ENCODE measurements around the gene KIAA1217. TPM values are rescaled to one million over a fixed set of nuclear protein-coding genes. Genes with fewer than 3 reads are reported as not detected.

The KIAA1217 gene
- total RNA-seq, 3 donors from 2014 or later (not counting 1 experiment from before 2014, with no cell fraction given), result not detected

DNA sequence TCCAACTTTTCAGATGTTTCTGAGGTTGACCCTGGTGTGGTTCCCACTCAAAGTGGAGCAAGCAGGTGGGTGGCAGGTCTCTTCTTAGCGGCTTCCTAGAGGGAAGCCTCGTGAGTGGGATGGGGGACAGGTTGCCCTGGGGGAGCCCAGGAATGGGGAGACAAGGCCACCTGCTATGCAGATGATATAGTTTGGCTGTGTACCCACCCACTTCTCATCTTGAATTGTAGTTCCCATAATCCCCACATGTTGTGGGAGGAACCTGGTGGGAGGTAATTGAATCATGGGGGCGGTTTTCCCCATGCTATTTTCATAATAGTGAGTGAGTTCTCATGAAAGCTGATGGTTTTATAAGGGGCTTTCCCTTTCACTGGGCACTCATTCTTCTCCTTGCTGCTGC, 68.3 kb downstream of the KIAA1217 start:
- no peaks in the 10 kb centered on the region for H3K4me1 Mint-ChIP-seq
- TF ChIP-seq, protein P1, sequence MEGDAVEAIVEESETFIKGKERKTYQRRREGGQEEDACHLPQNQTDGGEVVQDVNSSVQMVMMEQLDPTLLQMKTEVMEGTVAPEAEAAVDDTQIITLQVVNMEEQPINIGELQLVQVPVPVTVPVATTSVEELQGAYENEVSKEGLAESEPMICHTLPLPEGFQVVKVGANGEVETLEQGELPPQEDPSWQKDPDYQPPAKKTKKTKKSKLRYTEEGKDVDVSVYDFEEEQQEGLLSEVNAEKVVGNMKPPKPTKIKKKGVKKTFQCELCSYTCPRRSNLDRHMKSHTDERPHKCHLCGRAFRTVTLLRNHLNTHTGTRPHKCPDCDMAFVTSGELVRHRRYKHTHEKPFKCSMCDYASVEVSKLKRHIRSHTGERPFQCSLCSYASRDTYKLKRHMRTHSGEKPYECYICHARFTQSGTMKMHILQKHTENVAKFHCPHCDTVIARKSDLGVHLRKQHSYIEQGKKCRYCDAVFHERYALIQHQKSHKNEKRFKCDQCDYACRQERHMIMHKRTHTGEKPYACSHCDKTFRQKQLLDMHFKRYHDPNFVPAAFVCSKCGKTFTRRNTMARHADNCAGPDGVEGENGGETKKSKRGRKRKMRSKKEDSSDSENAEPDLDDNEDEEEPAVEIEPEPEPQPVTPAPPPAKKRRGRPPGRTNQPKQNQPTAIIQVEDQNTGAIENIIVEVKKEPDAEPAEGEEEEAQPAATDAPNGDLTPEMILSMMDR (IDR thresholded peaks at IDR 0.05), result no peak
- peaks cover 0 to 4% of the 10 kb centered on the region in 2 donors for H3K27me3 Mint-ChIP-seq (ENCODE audit: low read depth in 2 of 2)
- H3K27me3 ChIP-seq (ENCODE audit: control insufficient read depth, insufficient read depth, low read length), result no peaks in the 10 kb centered on the region
- H3K4me1 ChIP-seq (ENCODE audit: control insufficient read depth, insufficient read depth, low read length), result no peaks in the 10 kb centered on the region
- DNase-seq, result no peak
- no peaks in the 10 kb centered on the region for H3K36me3 ChIP-seq (ENCODE audit: control insufficient read depth, insufficient read depth, low read length)
- H3K4me3 Mint-ChIP-seq, result no peak overlapping the region
- no peak overlapping the region for H3K27ac Mint-ChIP-seq
- H3K4me3 ChIP-seq (ENCODE audit: low read length), result no peak overlapping the region
- H3K9me3 Mint-ChIP-seq, result peaks cover 2 to 4% of the 10 kb centered on the region in 2 donors
- ATAC-seq, result no peak
- intact Hi-C loops (cut with micrococcal nuclease), result no loop called here
- WGBS (ENCODE audit: insufficient coverage), result 90% methylated on average over 3 of the region's 3 CpGs
- no peak overlapping the region for H3K27ac ChIP-seq (ENCODE audit: low read length)
- no peaks in the 10 kb centered on the region for H3K9me3 ChIP-seq (ENCODE audit: control insufficient read depth, insufficient read depth, low read length)
- no peaks in the 10 kb centered on the region for H3K36me3 Mint-ChIP-seq

DNA sequence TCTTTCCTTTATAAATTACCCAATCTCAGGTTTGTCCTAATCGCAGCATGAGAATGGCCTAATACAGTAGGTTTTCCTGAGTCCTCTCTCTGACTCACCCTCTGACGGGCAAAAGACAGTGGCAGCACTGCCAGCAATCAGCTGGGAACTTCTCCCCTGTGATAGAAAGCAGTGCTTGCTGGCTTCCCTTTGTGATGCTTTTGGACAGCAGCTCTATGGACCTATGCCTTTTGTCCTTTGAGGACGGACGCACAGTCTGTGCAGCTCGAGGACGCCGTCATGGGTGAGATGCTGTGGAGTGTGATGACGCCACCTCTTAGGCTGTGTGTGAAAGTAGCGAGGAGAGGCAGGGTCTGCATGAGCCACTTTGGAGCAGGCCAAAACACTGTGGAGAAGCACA, 68.8 kb downstream of the KIAA1217 start:
- TF ChIP-seq, protein P1 (IDR thresholded peaks at IDR 0.05), result no peak
- Mint-ChIP-seq H3K4me3 (no peak overlapping the region), H3K27ac (no peak overlapping the region), H3K4me1 (no peaks in the 10 kb centered on the region), H3K9me3 (peaks cover 5 to 7% of the 10 kb centered on the region in 2 donors), H3K27me3 (ENCODE audit: low read depth in 2 of 2) (peaks cover 0 to 4% of the 10 kb centered on the region in 2 donors), H3K36me3 (no peaks in the 10 kb centered on the region)
- no peak overlapping the region for H3K4me3 ChIP-seq (ENCODE audit: low read length)
- no peaks in the 10 kb centered on the region for H3K9me3 ChIP-seq (ENCODE audit: control insufficient read depth, insufficient read depth, low read length)
- WGBS (ENCODE audit: insufficient coverage), result 89% methylated on average over 9 of the region's 9 CpGs
- ATAC-seq (no peak), DNase-seq (no peak)
- no peaks in the 10 kb centered on the region for H3K27me3 ChIP-seq (ENCODE audit: control insufficient read depth, insufficient read depth, low read length)
- H3K27ac ChIP-seq (ENCODE audit: low read length), result no peak overlapping the region
- intact Hi-C loops (cut with micrococcal nuclease), result no loop called here
- no peaks in the 10 kb centered on the region for H3K4me1 ChIP-seq (ENCODE audit: control insufficient read depth, insufficient read depth, low read length)
- H3K36me3 ChIP-seq (ENCODE audit: control insufficient read depth, insufficient read depth, low read length), result no peaks in the 10 kb centered on the region

DNA sequence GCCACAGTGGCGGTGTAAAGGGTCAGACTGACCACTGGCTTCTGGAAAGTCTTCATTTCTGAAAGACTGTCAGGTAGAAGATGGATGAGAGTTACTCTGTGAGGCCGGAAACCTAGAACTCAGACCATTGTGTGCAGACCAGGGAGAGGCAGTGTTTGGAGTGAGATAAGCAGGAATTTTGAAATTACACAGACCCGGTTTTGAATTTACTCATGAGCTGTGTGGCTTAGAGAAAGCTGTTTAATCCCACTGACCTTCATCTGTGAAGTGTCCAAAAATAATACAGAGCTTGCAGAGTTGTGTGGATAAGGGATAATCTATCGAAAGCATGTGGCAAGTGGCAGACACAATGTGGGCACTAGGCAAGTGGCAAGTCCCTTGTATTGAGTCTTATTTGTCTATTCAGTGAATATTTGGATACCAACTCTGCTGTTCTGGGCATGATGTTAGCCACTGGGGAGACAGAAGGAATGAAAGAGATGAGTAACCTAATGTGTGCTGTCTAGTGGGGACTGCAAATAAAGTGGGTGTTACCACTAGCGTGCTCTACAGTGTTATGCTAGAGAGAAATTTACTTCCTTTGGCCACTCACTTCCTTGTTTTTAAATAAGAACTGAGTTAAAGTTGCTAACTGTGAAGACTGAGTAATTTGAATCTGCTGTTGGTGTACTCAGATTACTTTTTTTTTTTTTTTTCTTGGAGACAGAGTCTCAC, 69.4 kb downstream of the KIAA1217 start:
- H3K4me3 ChIP-seq (ENCODE audit: low read length), result no peak overlapping the region
- 71% methylated on average over 5 of the region's 5 CpGs for WGBS (ENCODE audit: insufficient coverage)
- no peak overlapping the region for H3K27ac Mint-ChIP-seq
- H3K27ac ChIP-seq (ENCODE audit: low read length), result no peak overlapping the region
- no peaks in the 10 kb centered on the region for H3K36me3 Mint-ChIP-seq
- H3K27me3 ChIP-seq (ENCODE audit: control insufficient read depth, insufficient read depth, low read length), result no peaks in the 10 kb centered on the region
- no peak overlapping the region for H3K4me3 Mint-ChIP-seq
- H3K4me1 ChIP-seq (ENCODE audit: control insufficient read depth, insufficient read depth, low read length), result no peaks in the 10 kb centered on the region
- H3K36me3 ChIP-seq (ENCODE audit: control insufficient read depth, insufficient read depth, low read length), result no peaks in the 10 kb centered on the region
- intact Hi-C loops (cut with micrococcal nuclease), result no loop called here
- H3K9me3 ChIP-seq (ENCODE audit: control insufficient read depth, insufficient read depth, low read length), result no peaks in the 10 kb centered on the region
- H3K9me3 Mint-ChIP-seq, result peaks cover 5 to 7% of the 10 kb centered on the region in 2 donors
- no peaks in the 10 kb centered on the region for H3K4me1 Mint-ChIP-seq
- H3K27me3 Mint-ChIP-seq (ENCODE audit: low read depth in 2 of 2), result peaks cover 0 to 4% of the 10 kb centered on the region in 2 donors
- DNase-seq (no peak), ATAC-seq (no peak)
- TF ChIP-seq, protein P1 (IDR thresholded peaks at IDR 0.05), result no peak

DNA sequence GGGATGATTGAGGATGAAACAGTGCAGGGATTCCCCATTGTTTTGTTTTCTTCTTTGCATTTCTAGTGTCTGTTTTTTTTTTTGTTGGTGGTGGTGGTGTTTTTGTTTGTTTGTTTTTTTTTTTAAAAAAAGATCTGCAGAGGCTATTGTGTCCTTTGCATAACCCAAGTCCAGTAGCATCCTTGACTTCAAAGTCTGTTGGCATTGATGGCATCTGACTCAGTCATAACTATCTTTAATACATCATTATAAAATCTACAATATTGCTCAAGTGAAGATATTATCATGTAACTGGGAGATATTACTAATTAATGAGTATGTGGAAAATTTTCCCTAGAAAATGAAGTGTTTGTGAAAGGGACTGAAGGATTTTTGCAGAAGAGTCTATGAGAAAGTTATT, 70.2 kb downstream of the KIAA1217 start:
- Histone ChIP-seq H3K27me3 (ENCODE audit: control insufficient read depth, insufficient read depth, low read length) (no peaks in the 10 kb centered on the region), H3K27ac (ENCODE audit: low read length) (no peak overlapping the region), H3K4me3 (ENCODE audit: low read length) (no peak overlapping the region), H3K36me3 (ENCODE audit: control insufficient read depth, insufficient read depth, low read length) (no peaks in the 10 kb centered on the region), H3K9me3 (ENCODE audit: control insufficient read depth, insufficient read depth, low read length) (no peaks in the 10 kb centered on the region), H3K4me1 (ENCODE audit: control insufficient read depth, insufficient read depth, low read length) (no peaks in the 10 kb centered on the region)
- intact Hi-C loops (cut with micrococcal nuclease), result no loop called here
- Mint-ChIP-seq H3K4me1 (no peaks in the 10 kb centered on the region), H3K27me3 (ENCODE audit: low read depth in 2 of 2) (peaks cover 0 to 4% of the 10 kb centered on the region in 2 donors), H3K27ac (no peak overlapping the region), H3K36me3 (no peaks in the 10 kb centered on the region), H3K9me3 (peaks cover 5 to 7% of the 10 kb centered on the region in 2 donors), H3K4me3 (no peak overlapping the region)
- TF ChIP-seq, protein P1 (IDR thresholded peaks at IDR 0.05), result no peak
- no peak for ATAC-seq
- no peak for DNase-seq
